Right atrium auricular region (tissue), 2 donors: ENCODE measurements around the gene ISG20. TPM values are rescaled to one million over a fixed set of nuclear protein-coding genes. Genes with fewer than 3 reads are reported as not detected.

ENCODE experiments used
- DNase-seq: peaks from one replicate; pipeline ENCODE4 v3.0.0-alpha.2; 2019; ENCODE audit warnings: low spot score
- H3K27ac ChIP-seq, 2 donors: fragments of 200-600 bp; sonication (generic); 1 replicate in 1 of 2; 2 replicates in 1 of 2; pipeline ENCODE4 v1.5.1; 2016 to 2019
- H3K27me3 ChIP-seq, 2 donors: fragments of 200-600 bp; sonication (generic); one replicate each; pipeline versions ENCODE4 v1.5.1 to v1.6.0; 2017 to 2019
- H3K36me3 ChIP-seq: fragments of 200-600 bp; sonication (generic); one replicate; pipeline ENCODE4 v1.5.1; 2016
- H3K4me1 ChIP-seq, 2 donors: fragments of 200-600 bp; sonication (generic); one replicate each; pipeline versions ENCODE4 v1.5.1 to v1.6.0; 2017 to 2019
- H3K4me3 ChIP-seq, 2 donors: fragments of 200-600 bp; sonication (generic); 1 replicate in 1 of 2; 2 replicates in 1 of 2; pipeline ENCODE4 v1.5.1; 2017 to 2019; ENCODE audit warnings: mild to moderate bottlenecking in 1 of 2, moderate library complexity in 1 of 2
- H3K9me3 ChIP-seq, 2 donors: fragments of 200-600 bp; sonication (generic); one replicate each; pipeline ENCODE4 v1.5.1; 2019
- CTCF ChIP-seq, 2 donors: fragments of 200-600 bp; sonication (generic); IDR thresholded peaks; one replicate each; pipeline ENCODE4 v1.5.1; 2019; ENCODE audit warnings: antibody characterized with exemption in 2 of 2
- total RNA-seq, 2 donors: library from RNA; depleted of rRNA; stranded (reverse); fragments of >200 nt; gene quantifications; one replicate each; pipeline ENCODE4 v1.1.0, GENCODE V29; 2016

Gene ISG20
- total RNA-seq, 2 donors from 2014 or later = 2.3 to 11.1 TPM

DNA sequence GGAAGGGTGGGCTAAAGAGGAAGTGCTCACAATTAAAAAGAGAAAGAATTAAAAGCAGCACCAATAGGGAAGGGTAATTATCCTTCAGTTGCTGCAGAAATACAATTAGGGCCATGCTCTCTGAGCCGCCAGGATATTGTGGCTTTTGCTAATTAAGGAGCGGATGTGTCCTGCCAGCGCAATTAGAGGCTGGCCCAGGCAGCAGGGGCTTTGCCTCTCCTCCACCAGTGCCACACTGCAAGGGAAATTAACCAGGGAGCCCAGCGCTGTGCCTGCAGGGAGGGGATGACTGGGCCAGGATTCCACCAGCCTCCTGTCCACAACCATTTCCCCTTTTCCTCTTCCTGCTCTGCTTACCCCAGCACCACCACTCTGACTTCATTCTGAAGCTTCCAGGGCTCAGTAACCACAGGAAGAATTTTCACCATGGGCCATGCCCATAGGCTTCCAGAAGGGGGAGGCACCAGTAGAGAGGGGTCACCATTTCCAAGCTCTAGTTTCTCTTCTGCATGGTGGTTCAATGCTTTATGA, 28.1 kb upstream of the ISG20 start:
- DNase-seq = no peak
- no peak overlapping the region for H3K27ac ChIP-seq
- H3K9me3 ChIP-seq = no peaks in the 10 kb centered on the region
- no peaks in the 10 kb centered on the region for H3K36me3 ChIP-seq
- H3K27me3 ChIP-seq = peaks cover 0 to 5% of the 10 kb centered on the region in 2 donors
- H3K4me1 ChIP-seq = peaks cover 0 to 4% of the 10 kb centered on the region in 2 donors
- H3K4me3 ChIP-seq = no peak overlapping the region
- no peak for TF ChIP-seq CTCF (IDR thresholded peaks at IDR 0.05)

GRCh38 chr15:88612186-88612796, 26.5 kb upstream of the ISG20 start:
- TF ChIP-seq CTCF (IDR thresholded peaks at IDR 0.05) = no peak
- Histone ChIP-seq H3K9me3 (no peaks in the 10 kb centered on the region), H3K36me3 (no peaks in the 10 kb centered on the region), H3K27ac (no peak overlapping the region), H3K4me3 (no peak overlapping the region), H3K4me1 (no peaks in the 10 kb centered on the region), H3K27me3 (no peaks in the 10 kb centered on the region)
- no peak for DNase-seq

DNA sequence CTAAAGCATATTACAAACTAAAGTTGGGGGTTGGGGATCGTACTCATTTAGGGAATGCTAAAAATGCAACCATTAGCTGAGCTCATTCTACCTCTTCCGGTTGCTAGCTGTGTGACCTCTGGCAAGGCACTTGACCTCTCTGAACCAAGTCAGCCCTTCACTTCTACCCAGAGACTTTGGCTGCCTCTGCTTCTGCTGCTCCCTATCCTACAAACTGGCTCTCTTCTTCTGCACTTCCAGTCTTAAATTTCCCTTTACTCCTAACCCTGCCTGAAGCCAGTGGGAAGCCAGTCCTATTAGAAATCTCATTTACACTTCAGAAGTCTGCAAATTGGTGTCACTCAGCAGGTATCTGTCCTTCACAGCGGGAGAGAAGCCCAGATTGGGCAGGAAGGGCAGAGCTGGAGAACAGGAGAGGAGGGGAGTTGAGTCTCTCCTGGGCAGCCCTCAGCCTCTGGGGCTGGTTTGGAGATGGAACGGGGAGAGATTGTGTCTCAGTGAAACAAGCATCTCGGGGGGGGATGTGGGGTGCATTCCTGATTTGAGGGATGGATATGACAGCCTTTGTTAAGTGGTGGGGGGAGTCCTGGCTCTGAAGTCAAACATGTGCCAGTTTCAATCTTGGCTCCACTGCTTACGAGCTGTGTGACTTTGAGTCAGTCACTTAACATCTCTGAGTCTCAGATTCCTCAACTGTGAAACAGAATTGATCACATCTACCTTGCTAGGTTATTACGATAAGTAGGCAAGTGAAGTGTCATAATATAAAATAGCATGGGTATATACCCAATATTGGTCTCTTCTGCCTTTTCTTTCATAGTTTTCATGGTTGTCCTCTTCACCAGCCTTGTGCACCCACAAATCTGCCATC, 25.5 kb upstream of the ISG20 start:
- no peak for TF ChIP-seq CTCF (IDR thresholded peaks at IDR 0.05)
- DNase-seq = no peak

GRCh38 chr15:88615303-88616107, 23.3 kb upstream of the ISG20 start:
- no peaks in the 10 kb centered on the region for H3K36me3 ChIP-seq
- H3K27ac ChIP-seq = no peak overlapping the region
- peaks cover 0 to under 1% of the 10 kb centered on the region in 2 donors for H3K4me1 ChIP-seq
- DNase-seq = no peak
- H3K9me3 ChIP-seq = no peaks in the 10 kb centered on the region
- no peak overlapping the region for H3K4me3 ChIP-seq
- no peaks in the 10 kb centered on the region for H3K27me3 ChIP-seq
- no peak for TF ChIP-seq CTCF (IDR thresholded peaks at IDR 0.05)

More for the DNA sequence above, 25.5 kb upstream of the ISG20 start:
- H3K27ac ChIP-seq = no peak overlapping the region
- no peak overlapping the region for H3K4me3 ChIP-seq
- no peaks in the 10 kb centered on the region for H3K27me3 ChIP-seq
- H3K9me3 ChIP-seq = no peaks in the 10 kb centered on the region
- no peaks in the 10 kb centered on the region for H3K4me1 ChIP-seq
- no peaks in the 10 kb centered on the region for H3K36me3 ChIP-seq

DNA sequence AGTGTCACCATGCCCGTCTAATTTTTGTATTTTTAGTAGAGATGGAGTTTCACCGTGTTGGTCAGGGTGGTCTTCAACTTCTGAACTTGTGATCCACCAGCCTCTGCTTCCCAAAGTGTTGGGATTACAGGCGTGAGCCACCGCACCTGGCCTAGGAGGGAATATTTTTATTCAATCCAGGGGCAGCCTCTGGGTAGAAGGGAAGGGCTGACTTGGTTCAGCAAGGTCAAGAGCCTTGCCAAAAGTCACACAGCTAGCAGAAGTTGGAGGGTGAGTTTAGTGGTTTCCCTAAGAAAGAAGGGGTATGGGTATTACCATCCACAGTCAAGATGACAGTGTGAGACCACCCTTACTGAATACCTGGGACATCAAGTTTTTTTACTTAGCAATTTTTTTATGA, 22.6 kb upstream of the ISG20 start:
- TF ChIP-seq CTCF (IDR thresholded peaks at IDR 0.05) = no peak
- no peak overlapping the region for H3K27ac ChIP-seq
- no peaks in the 10 kb centered on the region for H3K36me3 ChIP-seq
- H3K27me3 ChIP-seq = no peaks in the 10 kb centered on the region
- no peak for DNase-seq
- no peaks in the 10 kb centered on the region for H3K9me3 ChIP-seq
- H3K4me3 ChIP-seq = no peak overlapping the region
- peaks cover 0 to 5% of the 10 kb centered on the region in 2 donors for H3K4me1 ChIP-seq
